ENCODE data around the gene RENBP. TPM values are rescaled to one million over a fixed set of nuclear protein-coding genes. Genes with fewer than 3 reads are reported as not detected.
A peak's percentile ranks its signal among the peaks of the same experiment; 100 is the strongest.

The RENBP gene
- total and polyA plus RNA-seq, 7 experiments from 2014 or later, result 0.47 to 32.7 (median 22.2) TPM

DNA sequence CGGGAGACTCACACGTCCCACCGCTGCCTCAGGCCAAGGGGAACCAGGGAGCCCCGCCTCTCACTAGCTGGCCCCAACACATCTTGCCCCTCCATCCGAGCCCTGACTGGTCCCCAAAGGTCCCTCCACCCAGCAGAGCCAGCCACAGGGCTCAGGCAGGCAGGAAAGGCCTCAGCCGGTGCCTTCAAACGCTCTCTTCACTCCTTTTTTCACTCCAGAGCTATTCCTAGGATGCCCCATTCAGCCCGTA, 16.8 kb downstream of the RENBP start:
- ChIA-PET CTCF (interaction anchor here (6.4 to 13.2 kb wide), 2 partner anchors 21 to 41 kb away, joined by 27 to 168 read pairs; partner anchors contain the start of gene RENBP), POLR2A (interaction anchor here (0.9 to 17.4 kb wide), 13 partner anchors 16 to 452 kb away, joined by 3 to 384 read pairs (median 7); partner anchors contain the start of genes EMD, HCFC1, IDH3G and NAA10)
- Histone ChIP-seq H3K36me3 (ENCODE audit: control insufficient read depth in 2 of 3, insufficient read depth in 3 of 3, low read length in 3 of 3) (peaks cover 0 to 15% (median 0%) of the 10 kb centered on the region in 3 experiments), H3K4me1 (ENCODE audit: control insufficient read depth in 2 of 2, insufficient read depth in 2 of 2, low read length in 2 of 2) (peaks cover 18 to 19% of the 10 kb centered on the region in 2 donors), H3K27ac (ENCODE audit: low read depth, low read length) (peak overlapping the region; percentile 98), H3K27me3 (ENCODE audit: control insufficient read depth in 2 of 2, insufficient read depth in 2 of 2, low read length in 2 of 2) (no peaks in the 10 kb centered on the region), H3K4me3 (ENCODE audit: low read length) (peak overlapping the region; percentile 81), H3K9me3 (ENCODE audit: control insufficient read depth in 2 of 3, low read length in 3 of 3) (no peaks in the 10 kb centered on the region)
- Mint-ChIP-seq H3K9me3 (peaks cover 0 to 2% (median 0%) of the 10 kb centered on the region in 11 donors), H3K4me1 (peaks cover 0 to 73% (median 23%) of the 10 kb centered on the region in 7 donors), H3K4me3 (peak overlapping the region; percentile 89 to 95 (median 92)), H3K27ac (peak overlapping the region; percentile 80 to 100 (median 98)), H3K36me3 (peaks cover 0 to 20% (median 0%) of the 10 kb centered on the region in 5 donors), H3K27me3 (no peaks in the 10 kb centered on the region)
- DNase-seq, result peak in 3 of 9 donors; percentile 25 to 37 (median 35)
- no peak for ATAC-seq
- intact Hi-C loops (cut with micrococcal nuclease), result loop anchor here (1.0 to 10.0 kb wide), 7 partner anchors 20 to 567 kb away; partner anchors contain the start of genes EMD (in 2 of the 2), SLC10A3 (in 1 of the 2) and SLC6A8 (in 1 of the 2)

GRCh38 chrX:153926858-153927671, 17.4 kb downstream of the RENBP start:
- peaks cover 18 to 24% of the 10 kb centered on the region in 2 donors for H3K4me1 ChIP-seq (ENCODE audit: control insufficient read depth in 2 of 2, insufficient read depth in 2 of 2, low read length in 2 of 2)
- ChIA-PET POLR2A (interaction anchor here (0.9 to 17.4 kb wide), 17 partner anchors 17 to 518 kb away, joined by 3 to 384 read pairs (median 6); partner anchors contain the start of genes EMD, HCFC1, IDH3G and NAA10), CTCF (interaction anchor here (0.6 to 13.2 kb wide), 5 partner anchors 17 to 561 kb away, joined by 3 to 168 read pairs (median 3); partner anchors contain the start of gene RENBP)
- H3K9me3 Mint-ChIP-seq, result peaks cover 0 to 2% (median 0%) of the 10 kb centered on the region in 11 donors
- H3K4me1 Mint-ChIP-seq, result peaks cover 0 to 78% (median 27%) of the 10 kb centered on the region in 7 donors
- intact Hi-C loops (cut with micrococcal nuclease), result loop anchor here (1.0 to 10.0 kb wide), 8 partner anchors 8 to 568 kb away; partner anchors contain the start of genes EMD (in 2 of the 2), NAA10 (in 1 of the 2), SLC10A3 (in 1 of the 2) and SLC6A8 (in 1 of the 2)
- peaks cover 0 to 12% (median 0%) of the 10 kb centered on the region in 3 experiments for H3K36me3 ChIP-seq (ENCODE audit: control insufficient read depth in 2 of 3, insufficient read depth in 3 of 3, low read length in 3 of 3)
- H3K4me3 ChIP-seq (ENCODE audit: low read length), result peak overlapping the region; percentile 81
- peak overlapping the region; percentile 98 for H3K27ac ChIP-seq (ENCODE audit: low read depth, low read length)
- peak overlapping the region; percentile 89 to 95 (median 92) for H3K4me3 Mint-ChIP-seq
- peak; percentile 63 for ATAC-seq
- H3K27ac Mint-ChIP-seq, result peak overlapping the region; percentile 80 to 100 (median 98)
- H3K27me3 Mint-ChIP-seq, result no peaks in the 10 kb centered on the region
- no peaks in the 10 kb centered on the region for H3K27me3 ChIP-seq (ENCODE audit: control insufficient read depth in 2 of 2, insufficient read depth in 2 of 2, low read length in 2 of 2)
- H3K9me3 ChIP-seq (ENCODE audit: control insufficient read depth in 2 of 3, low read length in 3 of 3), result no peaks in the 10 kb centered on the region
- DNase-seq, result peak; percentile 44 to 89 (median 85)
- peaks cover 0 to 23% (median 0%) of the 10 kb centered on the region in 5 donors for H3K36me3 Mint-ChIP-seq

GRCh38 chrX:153926552-153926857, 17.9 kb downstream of the RENBP start:
- Histone ChIP-seq H3K9me3 (ENCODE audit: control insufficient read depth in 2 of 3, low read length in 3 of 3) (no peaks in the 10 kb centered on the region), H3K4me1 (ENCODE audit: control insufficient read depth in 2 of 2, insufficient read depth in 2 of 2, low read length in 2 of 2) (peaks cover 22 to 27% of the 10 kb centered on the region in 2 donors), H3K4me3 (ENCODE audit: low read length) (peak overlapping the region; percentile 81), H3K36me3 (ENCODE audit: control insufficient read depth in 2 of 3, insufficient read depth in 3 of 3, low read length in 3 of 3) (peaks cover 0 to 6% (median 0%) of the 10 kb centered on the region in 3 experiments), H3K27me3 (ENCODE audit: control insufficient read depth in 2 of 2, insufficient read depth in 2 of 2, low read length in 2 of 2) (no peaks in the 10 kb centered on the region), H3K27ac (ENCODE audit: low read depth, low read length) (peak overlapping the region; percentile 98)
- H3K36me3 Mint-ChIP-seq, result peaks cover 0 to 23% (median 0%) of the 10 kb centered on the region in 5 donors
- peaks cover 0 to 79% (median 27%) of the 10 kb centered on the region in 7 donors for H3K4me1 Mint-ChIP-seq
- DNase-seq (no peak), ATAC-seq (no peak)
- H3K9me3 Mint-ChIP-seq, result peaks cover 0 to 2% (median 0%) of the 10 kb centered on the region in 11 donors
- ChIA-PET CTCF (interaction anchor here (0.6 to 13.2 kb wide), 5 partner anchors 17 to 562 kb away, joined by 3 to 168 read pairs (median 3); partner anchors contain the start of gene RENBP), POLR2A (interaction anchor here (1.0 to 17.4 kb wide), 18 partner anchors 9 to 518 kb away, joined by 3 to 384 read pairs (median 6); partner anchors contain the start of genes HCFC1, IDH3G, NAA10 and RENBP)
- peak overlapping the region; percentile 80 to 100 (median 98) for H3K27ac Mint-ChIP-seq
- peak overlapping the region; percentile 89 to 95 (median 92) for H3K4me3 Mint-ChIP-seq
- H3K27me3 Mint-ChIP-seq, result no peaks in the 10 kb centered on the region
- intact Hi-C loops (cut with micrococcal nuclease), result loop anchor here (1.0 to 10.0 kb wide), 7 partner anchors 9 to 568 kb away; partner anchors contain the start of genes EMD (in 2 of the 2), NAA10 (in 1 of the 2), SLC10A3 (in 1 of the 2) and SLC6A8 (in 1 of the 2)

DNA sequence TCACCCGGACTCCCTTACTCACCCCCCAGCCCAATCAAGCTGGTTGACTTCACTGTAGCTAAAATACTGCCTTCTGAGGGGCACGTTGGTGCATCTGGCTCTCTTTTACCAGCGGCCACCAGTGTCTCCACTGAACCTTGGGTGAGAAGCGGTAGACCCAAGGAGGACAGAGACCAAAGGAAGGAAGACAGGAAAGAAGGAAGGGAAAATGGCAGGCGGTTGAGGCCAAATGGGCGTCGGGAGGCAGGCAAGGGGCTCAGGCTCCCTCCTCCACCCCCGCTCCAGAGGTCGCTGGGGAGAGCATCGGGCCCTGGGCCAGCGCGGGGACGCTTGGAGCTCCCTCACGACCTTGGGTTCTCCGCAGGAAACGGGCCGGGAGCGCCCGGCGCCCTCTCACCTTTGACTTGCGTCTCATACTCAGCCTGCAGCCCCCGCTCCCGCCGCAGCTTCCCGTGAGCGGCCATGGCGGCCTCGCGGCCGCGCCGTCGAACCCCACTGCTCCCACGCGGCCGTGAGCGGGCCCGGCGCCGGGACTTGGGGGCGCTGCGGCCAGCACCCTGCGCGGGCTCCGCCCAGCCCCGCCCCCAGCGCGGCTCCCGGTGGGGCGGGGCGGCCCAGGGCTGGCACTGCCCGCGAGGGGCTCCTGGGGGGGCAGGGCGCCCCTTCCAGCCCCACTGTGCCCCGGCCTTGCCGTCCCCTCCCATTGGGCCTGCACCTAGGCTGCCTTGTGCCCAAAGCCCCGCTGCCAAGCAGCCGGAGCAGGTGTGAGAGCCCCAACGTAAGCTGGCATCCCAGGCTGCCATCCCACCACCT, 18.5 kb downstream of the RENBP start, which contains the start of gene ARHGAP4:
Gene ARHGAP4 (minus strand): TSS at position 526 of the 813 bp plus-strand sequence. CDS start 62 bp downstream, at position 464.
- Histone ChIP-seq H3K9me3 (ENCODE audit: control insufficient read depth in 2 of 3, low read length in 3 of 3) (no peaks in the 10 kb centered on the region), H3K4me3 (ENCODE audit: low read length) (peak within 1 kb of the TSS; percentile 81), H3K27me3 (ENCODE audit: control insufficient read depth in 2 of 2, insufficient read depth in 2 of 2, low read length in 2 of 2) (no peaks in the 10 kb centered on the region), H3K4me1 (ENCODE audit: control insufficient read depth in 2 of 2, insufficient read depth in 2 of 2, low read length in 2 of 2) (peaks cover 23 to 27% of the 10 kb centered on the region in 2 donors), H3K27ac (ENCODE audit: low read depth, low read length) (peak within 1 kb of the TSS; percentile 98), H3K36me3 (ENCODE audit: control insufficient read depth in 2 of 3, insufficient read depth in 3 of 3, low read length in 3 of 3) (peaks cover 0 to 11% (median 0%) of the 10 kb centered on the region in 3 experiments)
- H3K36me3 Mint-ChIP-seq, result peaks cover 0 to 21% (median 0%) of the 10 kb centered on the region in 5 donors
- DNase-seq, result peak in 7 of 9 donors; percentile 23 to 72 (median 42)
- H3K4me3 Mint-ChIP-seq, result peak within 1 kb of the TSS; percentile 92 to 98 (median 94)
- ChIA-PET CTCF (interaction anchor here (1.6 to 13.2 kb wide), 3 partner anchors 15 to 42 kb away, joined by 4 to 168 read pairs (median 27); partner anchors contain the start of gene RENBP), POLR2A (interaction anchor here (0.7 to 17.4 kb wide), 20 partner anchors 9 to 519 kb away, joined by 3 to 384 read pairs (median 6); partner anchors contain the start of genes HCFC1, IDH3G, NAA10 and RENBP)
- peak within 1 kb of the TSS; percentile 88 to 100 (median 98) for H3K27ac Mint-ChIP-seq
- ATAC-seq, result peak; percentile 2
- intact Hi-C loops (cut with micrococcal nuclease), result loop anchor here (1.0 to 10.0 kb wide), 8 partner anchors 9 to 569 kb away; partner anchors contain the start of genes EMD (in 2 of the 2), NAA10 (in 1 of the 2), SLC10A3 (in 1 of the 2) and SLC6A8 (in 1 of the 2)
- peaks cover 0 to 76% (median 25%) of the 10 kb centered on the region in 7 donors for H3K4me1 Mint-ChIP-seq
- peaks cover 0 to 2% (median 0%) of the 10 kb centered on the region in 11 donors for H3K9me3 Mint-ChIP-seq
- no peaks in the 10 kb centered on the region for H3K27me3 Mint-ChIP-seq

- Histone ChIP-seq H3K9me3 (ENCODE audit: control insufficient read depth in 2 of 3, low read length in 3 of 3) (no peaks in the 10 kb centered on the region), H3K4me3 (ENCODE audit: low read length) (peak overlapping the region; percentile 70), H3K4me1 (ENCODE audit: control insufficient read depth in 2 of 2, insufficient read depth in 2 of 2, low read length in 2 of 2) (peaks cover 27% of the 10 kb centered on the region in 2 donors), H3K27me3 (ENCODE audit: control insufficient read depth in 2 of 2, insufficient read depth in 2 of 2, low read length in 2 of 2) (no peaks in the 10 kb centered on the region), H3K27ac (ENCODE audit: low read depth, low read length) (peak overlapping the region; percentile 98), H3K36me3 (ENCODE audit: control insufficient read depth in 2 of 3, insufficient read depth in 3 of 3, low read length in 3 of 3) (peaks cover 0 to 16% (median 0%) of the 10 kb centered on the region in 3 experiments)
- Mint-ChIP-seq H3K9me3 (peaks cover 0 to 2% (median 0%) of the 10 kb centered on the region in 11 donors), H3K27me3 (no peaks in the 10 kb centered on the region), H3K4me3 (peak overlapping the region; percentile 92 to 98 (median 94)), H3K4me1 (peaks cover 0 to 73% (median 24%) of the 10 kb centered on the region in 7 donors), H3K36me3 (peaks cover 0 to 21% (median 0%) of the 10 kb centered on the region in 5 donors), H3K27ac (peak overlapping the region; percentile 88 to 98 (median 93))
- intact Hi-C loops (cut with micrococcal nuclease), result loop anchor here (2.0 to 10.0 kb wide), 4 partner anchors 19 to 569 kb away; partner anchors contain the start of genes EMD (in 2 of the 2), SLC10A3 (in 1 of the 2) and SLC6A8 (in 1 of the 2)
- ChIA-PET CTCF (interaction anchor here (0.6 to 13.2 kb wide), 5 partner anchors 13 to 43 kb away, joined by 3 to 168 read pairs (median 5); partner anchors contain the start of gene RENBP), POLR2A (interaction anchor here (0.7 to 17.4 kb wide), 14 partner anchors 8 to 444 kb away, joined by 3 to 384 read pairs (median 6); partner anchors contain the start of genes HCFC1, IDH3G, NAA10 and RENBP)
- no peak for ATAC-seq
- DNase-seq, result peak in 4 of 9 donors; percentile 41 to 50 (median 43)
These were observed 19.1 kb downstream of the RENBP start for GRCh38 chrX:153925387-153925738.
